Measurements from ENCODE around the gene PRRT4. TPM values are rescaled to one million over a fixed set of nuclear protein-coding genes. Genes with fewer than 3 reads are reported as not detected.

The PRRT4 gene
- total and polyA plus RNA-seq, 2 donors = 0.28 to 0.66 TPM

GRCh38 chr7:128322040-128322643 lies 39.3 kb downstream of the PRRT4 start:
- peak in 3 of 9 donors; percentile 15 to 43 (median 24) for DNase-seq (ENCODE audit: low read depth in 6 of 9, low spot score in 9 of 9)
- Histone ChIP-seq H3K36me3 (ENCODE audit: control insufficient read depth in 2 of 2, insufficient read depth in 2 of 2, low read length in 1 of 2) (peaks cover 47 to 66% of the 10 kb centered on the region in 2 donors), H3K27me3 (ENCODE audit: control insufficient read depth in 2 of 2, insufficient read depth in 1 of 2, low read length in 1 of 2) (no peaks in the 10 kb centered on the region), H3K4me1 (ENCODE audit: control insufficient read depth in 2 of 2, insufficient read depth in 2 of 2, low read length in 2 of 2) (peaks cover 0 to 4% of the 10 kb centered on the region in 2 donors), H3K9me3 (ENCODE audit: control insufficient read depth in 2 of 2, insufficient read depth in 1 of 2, low read length in 1 of 2) (no peaks in the 10 kb centered on the region), H3K4me3 (ENCODE audit: low read length in 2 of 2) (no peak overlapping the region), H3K27ac (ENCODE audit: low read depth in 1 of 2, low read length in 1 of 2) (no peak overlapping the region)
- 66% methylated on average over 3 of the region's 3 CpGs for WGBS

- Histone ChIP-seq H3K4me1 (ENCODE audit: control insufficient read depth in 2 of 2, insufficient read depth in 2 of 2, low read length in 2 of 2) (peaks cover 0 to 4% of the 10 kb centered on the region in 2 donors), H3K27me3 (ENCODE audit: control insufficient read depth in 2 of 2, insufficient read depth in 1 of 2, low read length in 1 of 2) (no peaks in the 10 kb centered on the region), H3K27ac (ENCODE audit: low read depth in 1 of 2, low read length in 1 of 2) (no peak overlapping the region), H3K4me3 (ENCODE audit: low read length in 2 of 2) (no peak overlapping the region), H3K9me3 (ENCODE audit: control insufficient read depth in 2 of 2, insufficient read depth in 1 of 2, low read length in 1 of 2) (no peaks in the 10 kb centered on the region), H3K36me3 (ENCODE audit: control insufficient read depth in 2 of 2, insufficient read depth in 2 of 2, low read length in 1 of 2) (peaks cover 45 to 66% of the 10 kb centered on the region in 2 donors)
- 91% methylated on average over 5 of the region's 5 CpGs for WGBS
- DNase-seq (ENCODE audit: low read depth in 6 of 9, low spot score in 9 of 9) = no peak
Observed at GRCh38 chr7:128321044-128321422, 40.5 kb downstream of the PRRT4 start.

GRCh38 chr7:128318691-128319090 lies 42.8 kb downstream of the PRRT4 start:
- no peak overlapping the region for H3K27ac ChIP-seq (ENCODE audit: low read depth in 1 of 2, low read length in 1 of 2)
- 49% methylated on average over 5 of the region's 5 CpGs for WGBS
- H3K27me3 ChIP-seq (ENCODE audit: control insufficient read depth in 2 of 2, insufficient read depth in 1 of 2, low read length in 1 of 2) = no peaks in the 10 kb centered on the region
- peaks cover 0 to 4% of the 10 kb centered on the region in 2 donors for H3K4me1 ChIP-seq (ENCODE audit: control insufficient read depth in 2 of 2, insufficient read depth in 2 of 2, low read length in 2 of 2)
- H3K36me3 ChIP-seq (ENCODE audit: control insufficient read depth in 2 of 2, insufficient read depth in 2 of 2, low read length in 1 of 2) = peaks cover 43 to 70% of the 10 kb centered on the region in 2 donors
- H3K9me3 ChIP-seq (ENCODE audit: control insufficient read depth in 2 of 2, insufficient read depth in 1 of 2, low read length in 1 of 2) = no peaks in the 10 kb centered on the region
- no peak overlapping the region for H3K4me3 ChIP-seq (ENCODE audit: low read length in 2 of 2)
- no peak for DNase-seq (ENCODE audit: low read depth in 6 of 9, low spot score in 9 of 9)

- no peaks in the 10 kb centered on the region for H3K27me3 ChIP-seq (ENCODE audit: control insufficient read depth in 2 of 2, insufficient read depth in 1 of 2, low read length in 1 of 2)
- no peak overlapping the region for H3K4me3 ChIP-seq (ENCODE audit: low read length in 2 of 2)
- no peaks in the 10 kb centered on the region for H3K9me3 ChIP-seq (ENCODE audit: control insufficient read depth in 2 of 2, insufficient read depth in 1 of 2, low read length in 1 of 2)
- no peak for DNase-seq (ENCODE audit: low read depth in 6 of 9, low spot score in 9 of 9)
- H3K27ac ChIP-seq (ENCODE audit: low read depth in 1 of 2, low read length in 1 of 2) = no peak overlapping the region
- peaks cover 44 to 87% of the 10 kb centered on the region in 2 donors for H3K36me3 ChIP-seq (ENCODE audit: control insufficient read depth in 2 of 2, insufficient read depth in 2 of 2, low read length in 1 of 2)
- 96% methylated on average over 3 of the region's 3 CpGs for WGBS
- no peaks in the 10 kb centered on the region for H3K4me1 ChIP-seq (ENCODE audit: control insufficient read depth in 2 of 2, insufficient read depth in 2 of 2, low read length in 2 of 2)
Observed at GRCh38 chr7:128311013-128311412, 50.5 kb downstream of the PRRT4 start.

DNA sequence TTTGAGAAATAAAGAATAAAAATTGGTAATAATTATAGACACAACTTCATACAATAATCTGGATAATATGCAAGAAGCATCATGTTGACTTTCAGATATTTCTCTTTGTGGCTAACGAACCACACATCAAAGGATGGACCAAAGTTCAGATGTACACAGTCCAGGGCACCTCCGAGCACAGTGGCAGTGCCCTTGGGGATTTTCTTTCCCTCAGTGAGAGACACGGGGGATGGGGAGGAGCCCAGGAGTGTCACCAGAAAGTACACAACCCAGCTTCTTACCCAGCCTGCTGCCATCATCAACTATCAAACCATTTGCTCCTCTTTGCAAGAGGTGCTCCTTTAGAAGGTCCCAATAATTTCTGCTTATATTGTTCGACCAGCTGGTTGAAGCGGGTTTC lies 51.0 kb downstream of the PRRT4 start:
- no peaks in the 10 kb centered on the region for H3K9me3 ChIP-seq (ENCODE audit: control insufficient read depth in 2 of 2, insufficient read depth in 1 of 2, low read length in 1 of 2)
- no peak overlapping the region for H3K4me3 ChIP-seq (ENCODE audit: low read length in 2 of 2)
- no peak overlapping the region for H3K27ac ChIP-seq (ENCODE audit: low read depth in 1 of 2, low read length in 1 of 2)
- no peaks in the 10 kb centered on the region for H3K27me3 ChIP-seq (ENCODE audit: control insufficient read depth in 2 of 2, insufficient read depth in 1 of 2, low read length in 1 of 2)
- no peaks in the 10 kb centered on the region for H3K4me1 ChIP-seq (ENCODE audit: control insufficient read depth in 2 of 2, insufficient read depth in 2 of 2, low read length in 2 of 2)
- no peak for DNase-seq (ENCODE audit: low read depth in 6 of 9, low spot score in 9 of 9)
- H3K36me3 ChIP-seq (ENCODE audit: control insufficient read depth in 2 of 2, insufficient read depth in 2 of 2, low read length in 1 of 2) = peaks cover 46 to 87% of the 10 kb centered on the region in 2 donors
- WGBS = 87% methylated on average over 5 of the region's 5 CpGs

- Histone ChIP-seq H3K27ac (ENCODE audit: low read depth in 1 of 2, low read length in 1 of 2) (no peak overlapping the region), H3K36me3 (ENCODE audit: control insufficient read depth in 2 of 2, insufficient read depth in 2 of 2, low read length in 1 of 2) (peaks cover 45 to 86% of the 10 kb centered on the region in 2 donors), H3K4me3 (ENCODE audit: low read length in 2 of 2) (no peak overlapping the region), H3K9me3 (ENCODE audit: control insufficient read depth in 2 of 2, insufficient read depth in 1 of 2, low read length in 1 of 2) (no peaks in the 10 kb centered on the region), H3K4me1 (ENCODE audit: control insufficient read depth in 2 of 2, insufficient read depth in 2 of 2, low read length in 2 of 2) (no peaks in the 10 kb centered on the region), H3K27me3 (ENCODE audit: control insufficient read depth in 2 of 2, insufficient read depth in 1 of 2, low read length in 1 of 2) (no peaks in the 10 kb centered on the region)
- DNase-seq (ENCODE audit: low read depth in 6 of 9, low spot score in 9 of 9) = no peak
- WGBS = 99% methylated on average over 5 of the region's 5 CpGs
Observed at GRCh38 chr7:128309976-128310375, 51.5 kb downstream of the PRRT4 start.

DNA sequence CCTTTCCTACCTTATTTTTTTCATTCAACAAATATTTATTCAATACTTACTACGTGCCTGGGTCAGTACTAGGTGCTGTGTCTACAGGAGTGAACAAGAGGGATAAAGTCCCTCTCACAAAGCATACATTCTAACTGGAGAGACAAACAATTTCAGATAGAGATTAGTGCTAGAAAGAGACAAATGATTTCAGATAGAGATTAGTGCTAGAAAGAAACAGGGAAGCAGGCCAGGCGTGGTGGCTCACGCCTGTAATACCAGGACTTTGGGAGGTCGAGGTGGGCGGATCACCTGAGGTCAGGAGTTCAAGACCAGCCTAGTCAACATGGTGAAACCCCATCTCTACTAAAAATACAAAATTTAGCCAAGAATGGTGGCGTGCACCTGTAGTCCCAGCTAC lies 52.4 kb downstream of the PRRT4 start:
- DNase-seq (ENCODE audit: low read depth in 6 of 9, low spot score in 9 of 9) = no peak
- WGBS = 97% methylated on average over 6 of the region's 6 CpGs
- Histone ChIP-seq H3K4me3 (ENCODE audit: low read length in 2 of 2) (no peak overlapping the region), H3K9me3 (ENCODE audit: control insufficient read depth in 2 of 2, insufficient read depth in 1 of 2, low read length in 1 of 2) (no peaks in the 10 kb centered on the region), H3K4me1 (ENCODE audit: control insufficient read depth in 2 of 2, insufficient read depth in 2 of 2, low read length in 2 of 2) (no peaks in the 10 kb centered on the region), H3K27ac (ENCODE audit: low read depth in 1 of 2, low read length in 1 of 2) (no peak overlapping the region), H3K36me3 (ENCODE audit: control insufficient read depth in 2 of 2, insufficient read depth in 2 of 2, low read length in 1 of 2) (peaks cover 43 to 83% of the 10 kb centered on the region in 2 donors), H3K27me3 (ENCODE audit: control insufficient read depth in 2 of 2, insufficient read depth in 1 of 2, low read length in 1 of 2) (no peaks in the 10 kb centered on the region)

DNA sequence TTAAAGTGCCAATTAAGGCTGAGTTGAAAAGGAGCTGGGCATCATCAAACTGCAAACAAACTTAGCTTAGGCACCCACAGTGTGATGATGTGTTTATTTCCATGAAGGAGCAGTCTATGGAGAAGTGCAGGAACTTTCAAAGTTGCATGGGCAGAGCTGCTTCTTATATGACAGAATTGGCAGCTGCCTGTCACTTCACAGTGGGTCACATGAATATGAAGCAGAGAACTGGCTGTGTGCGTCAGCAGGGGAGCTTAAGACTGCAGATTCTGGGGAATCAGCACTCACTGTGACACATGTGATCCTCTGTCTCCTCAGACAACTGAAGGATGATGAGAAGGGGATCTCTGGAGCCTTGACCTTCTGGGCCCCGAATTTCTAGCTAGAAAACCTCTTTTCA lies 54.4 kb downstream of the PRRT4 start:
- Histone ChIP-seq H3K27ac (ENCODE audit: low read depth in 1 of 2, low read length in 1 of 2) (no peak overlapping the region), H3K4me1 (ENCODE audit: control insufficient read depth in 2 of 2, insufficient read depth in 2 of 2, low read length in 2 of 2) (no peaks in the 10 kb centered on the region), H3K27me3 (ENCODE audit: control insufficient read depth in 2 of 2, insufficient read depth in 1 of 2, low read length in 1 of 2) (no peaks in the 10 kb centered on the region), H3K36me3 (ENCODE audit: control insufficient read depth in 2 of 2, insufficient read depth in 2 of 2, low read length in 1 of 2) (peaks cover 39 to 75% of the 10 kb centered on the region in 2 donors), H3K9me3 (ENCODE audit: control insufficient read depth in 2 of 2, insufficient read depth in 1 of 2, low read length in 1 of 2) (no peaks in the 10 kb centered on the region), H3K4me3 (ENCODE audit: low read length in 2 of 2) (no peak overlapping the region)
- DNase-seq (ENCODE audit: low read depth in 6 of 9, low spot score in 9 of 9) = no peak
- 95% methylated on average over 2 of the region's 2 CpGs for WGBS

GRCh38 chr7:128304212-128304611 lies 57.3 kb downstream of the PRRT4 start:
- peaks cover 34 to 55% of the 10 kb centered on the region in 2 donors for H3K36me3 ChIP-seq (ENCODE audit: control insufficient read depth in 2 of 2, insufficient read depth in 2 of 2, low read length in 1 of 2)
- no peaks in the 10 kb centered on the region for H3K27me3 ChIP-seq (ENCODE audit: control insufficient read depth in 2 of 2, insufficient read depth in 1 of 2, low read length in 1 of 2)
- 97% methylated on average over 1 of the region's 1 CpG for WGBS
- no peak overlapping the region for H3K4me3 ChIP-seq (ENCODE audit: low read length in 2 of 2)
- H3K9me3 ChIP-seq (ENCODE audit: control insufficient read depth in 2 of 2, insufficient read depth in 1 of 2, low read length in 1 of 2) = no peaks in the 10 kb centered on the region
- DNase-seq (ENCODE audit: low read depth in 6 of 9, low spot score in 9 of 9) = no peak
- no peak overlapping the region for H3K27ac ChIP-seq (ENCODE audit: low read depth in 1 of 2, low read length in 1 of 2)
- H3K4me1 ChIP-seq (ENCODE audit: control insufficient read depth in 2 of 2, insufficient read depth in 2 of 2, low read length in 2 of 2) = no peaks in the 10 kb centered on the region

All from thymus (tissue), 11 donors.